Stomach smooth muscle (tissue), 2 donors: ENCODE measurements around the gene CARD16.
"Not testable (repeated sequence)": the region's sequence is repeated elsewhere in the genome, so short reads cannot be mapped to it uniquely, and the experiment has no call there.

Source experiments
- H3K27ac ChIP-seq: one replicate; pipeline ENCODE4 v1.7.0; 2013; ENCODE audit warnings: mild to moderate bottlenecking, low read length, inconsistent platforms
- H3K27me3 ChIP-seq, 2 donors: one replicate each; pipeline ENCODE4 v1.7.0; 2013; ENCODE audit warnings: low read length in 2 of 2; ENCODE audit not compliant: insufficient read depth in 2 of 2, control insufficient read depth in 1 of 2
- H3K36me3 ChIP-seq, 2 donors: one replicate each; pipeline ENCODE4 v1.7.0; 2013; ENCODE audit warnings: low read length in 2 of 2; ENCODE audit not compliant: control insufficient read depth in 2 of 2, insufficient read depth in 2 of 2
- H3K4me1 ChIP-seq: one replicate; pipeline ENCODE4 v1.7.0; 2013; ENCODE audit warnings: low read length; ENCODE audit not compliant: control insufficient read depth, insufficient read depth
- H3K4me3 ChIP-seq, 2 donors: one replicate each; pipeline ENCODE4 v1.7.0; 2013; ENCODE audit warnings: low read length in 2 of 2
- H3K9ac ChIP-seq, 2 donors: one replicate each; pipeline ENCODE4 v1.7.0; 2013; ENCODE audit warnings: low read length in 2 of 2, mild to moderate bottlenecking in 1 of 2
- H3K9me3 ChIP-seq, 2 donors: one replicate each; pipeline ENCODE4 v1.7.0; 2013; ENCODE audit warnings: low read length in 2 of 2; ENCODE audit not compliant: control insufficient read depth in 2 of 2
- donor health status: healthy.
- donor health status: Pancreatic carcinoma.

The CARD16 gene

DNA sequence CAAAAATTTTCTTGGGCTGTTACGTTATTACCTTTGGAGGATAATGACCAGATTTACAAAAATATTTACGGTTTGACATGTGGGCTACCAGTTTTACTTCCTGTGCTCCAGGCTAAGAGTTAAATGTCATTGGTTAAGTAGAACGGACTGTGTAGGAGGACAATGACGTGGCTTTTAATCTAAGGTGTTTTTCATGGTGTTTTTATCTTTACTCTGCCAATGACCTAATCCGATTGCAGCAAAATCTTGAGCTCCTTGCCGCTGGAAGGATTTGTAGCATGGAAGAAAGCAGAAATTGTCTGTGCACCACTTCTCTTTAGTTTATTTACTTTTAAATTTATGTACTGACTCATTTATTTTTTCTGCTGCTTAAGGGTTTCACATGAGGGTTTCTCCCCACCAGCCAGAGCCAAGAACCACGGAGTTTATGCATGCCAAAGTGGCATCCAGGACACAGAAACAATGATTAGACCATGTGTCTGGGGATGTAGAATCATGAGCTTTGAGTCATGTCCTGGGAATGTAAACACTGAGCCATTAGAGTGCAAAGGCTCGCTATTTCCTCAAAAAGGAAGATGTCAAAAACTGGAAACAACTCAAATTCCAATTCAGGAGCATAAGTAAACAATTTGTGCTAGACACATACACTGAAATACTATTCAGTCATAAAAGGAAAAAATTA, 1.9 kb upstream of the CARD16 start:
- Histone ChIP-seq H3K36me3 (no peaks in the 10 kb centered on the region), H3K4me3 (peak overlapping the region in 1 of 2 donors; percentile 9), H3K9ac (no peak overlapping the region), H3K27me3 (no peaks in the 10 kb centered on the region), H3K4me1 (peaks cover 6% of the 10 kb centered on the region), H3K27ac (no peak overlapping the region), H3K9me3 (no peaks in the 10 kb centered on the region)

DNA sequence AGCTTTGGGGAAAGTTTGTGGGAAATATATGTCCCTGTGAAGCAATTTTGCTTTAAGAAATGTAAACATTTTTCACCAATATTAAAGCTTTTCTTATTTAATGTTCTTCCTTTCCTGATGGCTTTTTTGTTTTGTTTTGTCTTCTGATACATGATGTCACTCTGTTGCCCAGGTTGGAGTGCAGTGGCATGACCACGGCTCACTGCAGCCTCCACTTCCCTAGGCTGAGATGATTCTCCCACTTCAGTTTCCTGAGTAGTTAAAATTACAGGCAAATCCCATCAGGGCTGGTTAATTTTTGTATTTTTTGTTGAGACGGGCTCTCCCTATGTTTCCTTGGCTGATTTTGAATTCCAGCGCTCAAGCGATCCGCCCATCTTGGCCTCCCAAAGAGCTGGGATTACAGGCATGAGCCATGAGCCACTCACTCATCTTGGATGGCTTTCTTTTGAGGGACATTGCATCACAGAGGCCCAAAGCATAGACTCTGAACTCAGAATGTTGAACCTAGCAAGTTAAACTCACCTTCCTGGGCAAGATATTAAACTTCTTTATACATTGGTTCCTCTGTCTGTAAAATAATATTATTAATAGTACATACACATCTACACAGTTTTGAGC, 651 bp upstream of the CARD16 start:
- Histone ChIP-seq H3K36me3 (no peaks in the 10 kb centered on the region), H3K9ac (no peak overlapping the region), H3K27me3 (no peaks in the 10 kb centered on the region), H3K4me3 (peak overlapping the region; percentile 14 to 59), H3K27ac (no peak overlapping the region), H3K9me3 (no peaks in the 10 kb centered on the region), H3K4me1 (peaks cover 6% of the 10 kb centered on the region)

DNA sequence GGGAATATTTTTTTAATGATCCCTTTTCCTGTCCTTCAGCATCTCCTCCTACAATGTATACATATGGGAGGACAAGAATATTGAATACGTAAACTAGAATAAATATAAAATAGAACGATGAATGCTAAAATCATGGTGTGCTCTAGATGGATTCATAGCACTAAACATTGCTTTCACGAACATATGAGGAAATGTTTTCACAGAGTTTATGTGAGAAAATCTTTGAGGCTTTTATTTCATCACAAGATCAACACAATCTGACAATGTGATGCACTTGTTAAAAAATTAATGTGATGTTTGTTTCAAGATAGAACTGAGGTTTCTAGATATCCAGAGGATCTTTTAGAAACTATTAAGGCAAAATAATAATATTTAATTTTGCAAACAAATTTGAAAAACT, 3.0 kb downstream of the CARD16 start:
- Histone ChIP-seq H3K4me1 (peaks cover 5% of the 10 kb centered on the region), H3K9me3 (no peaks in the 10 kb centered on the region), H3K36me3 (no peaks in the 10 kb centered on the region), H3K27ac (no peak overlapping the region), H3K4me3 (no peak overlapping the region), H3K9ac (no peak overlapping the region), H3K27me3 (no peaks in the 10 kb centered on the region)

DNA sequence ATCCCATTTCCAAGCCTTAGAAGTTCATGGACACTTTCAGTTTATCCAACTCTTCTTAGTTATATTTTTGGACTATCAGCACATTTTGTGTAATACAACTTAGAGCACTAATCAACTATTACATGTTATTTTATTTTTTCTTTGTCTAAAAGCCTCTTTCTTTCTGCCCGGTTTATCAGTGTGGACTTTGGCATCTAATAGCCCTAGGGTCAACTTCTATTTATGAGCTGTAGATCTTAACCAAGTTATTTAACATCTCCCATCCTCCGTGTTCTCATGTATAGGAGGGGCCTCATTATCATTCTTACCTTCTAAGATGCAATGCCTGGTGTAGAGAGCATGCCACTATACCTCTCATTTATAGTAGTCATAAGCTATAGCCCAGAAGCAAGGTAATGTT, 4.4 kb downstream of the CARD16 start:
- H3K4me1 ChIP-seq = no peaks in the 10 kb centered on the region
- no peak overlapping the region for H3K4me3 ChIP-seq

DNA sequence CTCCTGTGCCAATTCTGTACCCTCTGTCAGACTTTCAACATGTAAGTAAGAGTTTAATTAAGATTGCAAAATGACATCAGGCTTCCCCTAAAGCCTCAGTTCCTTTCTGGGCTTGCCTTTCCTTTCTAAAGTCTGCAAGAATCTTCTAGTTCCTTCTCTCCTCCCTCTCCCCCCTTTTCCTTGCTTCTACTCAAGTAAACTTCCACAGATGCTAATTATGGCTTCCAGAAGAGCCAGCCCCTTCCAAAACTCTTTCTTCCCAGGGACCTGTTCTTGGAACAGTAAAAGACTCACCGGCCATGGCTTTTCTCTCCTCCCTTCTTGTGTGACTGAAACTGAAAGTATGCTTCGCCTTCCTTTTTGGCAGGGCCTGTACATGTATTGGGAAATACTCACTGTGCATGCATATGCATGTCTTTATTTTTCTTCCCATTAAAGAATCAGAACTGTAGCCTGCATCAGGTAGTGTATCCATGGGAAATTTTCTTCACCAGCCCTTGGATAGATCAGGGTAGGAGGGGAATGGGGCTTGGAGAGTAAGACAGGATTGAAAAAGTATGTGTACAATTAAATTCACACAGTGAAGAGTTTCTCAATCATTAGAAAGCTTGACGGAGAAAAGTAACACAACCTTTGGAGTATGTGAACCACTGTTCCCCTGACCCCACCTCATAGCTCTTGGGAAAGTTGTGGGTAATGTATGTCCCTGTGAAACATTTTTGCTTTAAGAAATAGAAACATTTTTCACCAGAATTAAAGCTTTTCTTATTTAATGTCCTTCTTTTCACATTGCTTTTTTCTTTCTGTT, 10.1 kb downstream of the CARD16 start, which contains the start of gene CASP1:
Gene CASP1, minus strand, starts transcription at position 332 of the 808 bp plus-strand sequence. Its CDS starts 31 bp downstream, at position 301.
- Histone ChIP-seq H3K27ac (peak within 1 kb of the TSS; percentile 56), H3K36me3 (peaks cover 0 to 3% of the 10 kb centered on the region in 2 donors), H3K9ac (peak within 1 kb of the TSS; percentile 37 to 55), H3K4me3 (peak within 1 kb of the TSS; percentile 36 to 65), H3K27me3 (no peaks in the 10 kb centered on the region), H3K4me1 (no peaks in the 10 kb centered on the region), H3K9me3 (no peaks in the 10 kb centered on the region)

More for the DNA sequence above, 4.4 kb downstream of the CARD16 start:
- Histone ChIP-seq H3K27ac (no peak overlapping the region), H3K27me3 (no peaks in the 10 kb centered on the region), H3K9ac (no peak overlapping the region), H3K36me3 (no peaks in the 10 kb centered on the region), H3K9me3 (no peaks in the 10 kb centered on the region)

DNA sequence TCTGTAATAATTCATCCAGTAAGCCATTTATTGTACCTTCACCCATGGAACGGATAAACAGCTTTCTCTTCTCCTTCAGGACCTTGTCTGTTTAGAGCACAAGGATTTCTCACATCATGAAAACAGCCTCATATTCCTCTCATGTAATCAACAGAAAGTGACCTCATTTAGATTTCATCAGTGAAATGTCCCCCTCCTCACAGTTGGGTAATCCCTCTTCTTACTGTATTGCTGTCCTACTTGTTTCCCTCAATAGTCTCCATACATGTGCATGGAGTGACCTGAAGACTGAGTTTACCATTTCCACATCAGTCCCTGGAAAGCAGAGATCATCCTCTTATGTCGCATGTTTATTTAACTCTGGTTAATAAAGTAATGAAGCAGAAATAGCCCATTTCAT, 10.7 kb downstream of the CARD16 start:
- Histone ChIP-seq H3K27ac (peak overlapping the region; percentile 56), H3K9ac (peak overlapping the region; percentile 37 to 55), H3K4me3 (peak overlapping the region; percentile 36 to 65)
- H3K27me3 ChIP-seq, H3K36me3 ChIP-seq, H3K9me3 ChIP-seq, H3K4me1 ChIP-seq: not testable (repeated sequence)

DNA sequence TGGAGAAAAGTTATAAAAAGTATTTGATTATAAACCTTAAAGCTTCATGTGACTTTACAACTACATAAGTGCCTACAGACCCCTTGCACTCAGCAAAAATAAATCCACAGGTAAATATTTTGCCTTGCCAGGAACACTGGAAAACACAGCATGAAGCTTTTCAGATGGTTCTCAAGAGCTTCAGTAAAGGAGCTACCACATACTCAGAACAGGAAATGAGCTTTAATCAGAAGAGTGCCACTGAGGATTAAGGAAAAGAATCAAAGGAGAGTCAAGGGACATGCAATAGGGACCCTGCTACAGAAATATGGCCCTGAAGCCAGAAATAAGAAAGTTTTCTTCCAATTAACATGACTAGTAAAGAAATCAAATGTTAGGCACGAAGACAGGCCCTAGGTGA, 11.4 kb downstream of the CARD16 start:
- Histone ChIP-seq H3K4me1 (no peaks in the 10 kb centered on the region), H3K27ac (no peak overlapping the region), H3K9ac (no peak overlapping the region)

DNA sequence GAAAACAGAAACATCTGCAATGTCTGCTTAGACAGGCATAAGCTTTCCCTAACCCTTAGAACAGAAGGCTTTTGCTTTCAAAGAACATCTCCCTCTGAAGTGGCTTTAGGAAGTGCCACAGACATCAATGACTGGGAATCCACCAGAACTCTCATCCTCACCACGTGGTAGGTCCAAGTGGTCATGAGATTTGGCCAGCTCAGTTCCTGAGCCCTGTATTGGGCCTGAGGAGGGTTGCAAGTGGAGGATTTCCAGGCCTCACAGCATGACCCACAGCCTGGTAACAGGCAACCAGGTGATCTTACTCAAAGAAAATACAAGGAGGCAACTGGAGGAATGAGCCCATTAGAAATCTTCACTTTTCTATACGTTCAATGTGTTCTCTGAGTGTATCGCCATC, 11.8 kb downstream of the CARD16 start:
- Histone ChIP-seq H3K36me3 (peaks cover 0 to 3% of the 10 kb centered on the region in 2 donors), H3K4me1 (no peaks in the 10 kb centered on the region), H3K9ac (no peak overlapping the region), H3K27me3 (no peaks in the 10 kb centered on the region), H3K9me3 (no peaks in the 10 kb centered on the region), H3K4me3 (peak overlapping the region; percentile 31 to 34), H3K27ac (no peak overlapping the region)

More for the DNA sequence above, 11.4 kb downstream of the CARD16 start:
- Histone ChIP-seq H3K9me3 (no peaks in the 10 kb centered on the region), H3K36me3 (peaks cover 0 to 3% of the 10 kb centered on the region in 2 donors), H3K27me3 (no peaks in the 10 kb centered on the region), H3K4me3 (peak overlapping the region in 1 of 2 donors; percentile 36)

DNA sequence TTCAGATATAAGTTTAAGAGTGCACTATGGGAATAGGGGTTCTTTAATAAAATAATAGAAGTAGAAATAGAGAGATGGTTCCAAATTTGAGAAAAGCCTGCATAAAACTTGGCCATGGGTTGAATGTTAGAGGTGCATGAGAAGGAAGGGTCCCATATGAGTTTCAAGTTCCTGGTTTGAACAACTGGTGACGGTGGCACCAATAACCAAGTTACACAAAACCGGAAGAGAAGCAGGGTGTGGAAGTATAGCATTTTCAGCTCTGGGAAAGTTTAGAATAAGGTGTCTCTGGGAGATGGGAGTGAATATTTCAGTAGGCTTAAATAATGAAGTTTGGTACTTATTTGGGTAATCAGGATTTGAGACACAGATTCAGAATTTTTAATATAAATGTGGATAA, 12.6 kb downstream of the CARD16 start:
- peaks cover 0 to 3% of the 10 kb centered on the region in 2 donors for H3K36me3 ChIP-seq
- H3K9ac ChIP-seq = no peak overlapping the region
- H3K4me1 ChIP-seq = no peaks in the 10 kb centered on the region
- no peak overlapping the region for H3K4me3 ChIP-seq
- H3K9me3 ChIP-seq = no peaks in the 10 kb centered on the region
- no peaks in the 10 kb centered on the region for H3K27me3 ChIP-seq
- no peak overlapping the region for H3K27ac ChIP-seq

DNA sequence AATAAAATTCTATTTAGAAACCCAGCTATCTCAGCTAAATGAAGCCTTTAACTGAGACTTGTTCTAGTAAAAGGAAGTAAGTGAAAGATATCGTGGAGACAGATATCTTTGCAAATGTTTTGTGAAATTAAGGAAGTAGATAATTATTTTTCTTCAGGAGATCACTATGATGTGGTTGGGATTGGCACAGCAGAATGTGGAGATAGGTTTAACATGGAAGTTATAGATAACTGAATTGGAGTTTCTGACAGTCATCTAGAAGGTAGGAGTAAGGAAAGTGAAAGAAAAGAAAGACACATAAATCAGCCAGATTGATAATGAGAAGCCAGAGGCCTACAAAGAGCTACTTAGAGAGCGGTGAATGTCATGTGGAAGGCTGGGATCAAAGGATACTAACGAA, 17.5 kb downstream of the CARD16 start:
- H3K27me3 ChIP-seq = no peaks in the 10 kb centered on the region
- H3K9ac ChIP-seq = no peak overlapping the region
- no peak overlapping the region for H3K4me3 ChIP-seq
- no peaks in the 10 kb centered on the region for H3K4me1 ChIP-seq
- H3K27ac ChIP-seq = no peak overlapping the region
- no peaks in the 10 kb centered on the region for H3K9me3 ChIP-seq
- peaks cover 0 to 4% of the 10 kb centered on the region in 2 donors for H3K36me3 ChIP-seq
